SH-SY5Y (cell line): ENCODE data around the gene TSPEAR.

Experiments used
- GATA2 ChIP-seq: IDR thresholded peaks from 2 replicates; pipeline ENCODE4 v1.6.1; 2011; ENCODE audit warnings: mild to moderate bottlenecking, low read depth, low read length
- GATA3 ChIP-seq: IDR thresholded peaks from 2 replicates; pipeline ENCODE4 v1.6.1; 2011; ENCODE audit warnings: low read depth, mild to moderate bottlenecking, low read length, moderate library complexity

GRCh38 chr21:44626673-44627143 lies 84.7 kb downstream of the TSPEAR start, which contains the start of gene KRTAP10-9:
- TF ChIP-seq GATA2: no peak
- TF ChIP-seq GATA3: no peak
